ENCODE results near the gene SOHLH1.

Gene SOHLH1

GRCh38 chr9:135701959-135702721 is 2.9 kb upstream of the SOHLH1 start, which contains the start of gene KCNT1:
Gene KCNT1 (plus strand): TSS chr9:135702185. CDS start chr9:135702259, 74 bp downstream.
- DNase-seq: peak; percentile 28 to 30

GRCh38 chr9:135701067-135701958 is 2.0 kb upstream of the SOHLH1 start:
- no peak for DNase-seq

GRCh38 chr9:135700525-135700924 is 1.2 kb upstream of the SOHLH1 start:
- DNase-seq: no peak

GRCh38 chr9:135698767-135699166 is 514 bp downstream of the SOHLH1 start:
- DNase-seq: no peak

GRCh38 chr9:135698236-135698635 is 1.0 kb downstream of the SOHLH1 start:
- DNase-seq: no peak

GRCh38 chr9:135697226-135697625 is 2.1 kb downstream of the SOHLH1 start:
- no peak for DNase-seq

GRCh38 chr9:135696446-135696845 is 2.8 kb downstream of the SOHLH1 start:
- no peak for DNase-seq

GRCh38 chr9:135695642-135696041 is 3.6 kb downstream of the SOHLH1 start:
- no peak for DNase-seq

GRCh38 chr9:135695036-135695435 is 4.2 kb downstream of the SOHLH1 start:
- no peak for DNase-seq

GRCh38 chr9:135694414-135694813 is 4.9 kb downstream of the SOHLH1 start:
- no peak for DNase-seq

- no peak for DNase-seq
Measured at GRCh38 chr9:135693771-135694170, 5.5 kb downstream of the SOHLH1 start.

- DNase-seq: no peak
Measured at GRCh38 chr9:135693265-135693664, 6.0 kb downstream of the SOHLH1 start.

GRCh38 chr9:135692410-135692809 is 6.9 kb downstream of the SOHLH1 start:
- DNase-seq: no peak

- no peak for DNase-seq
Measured at GRCh38 chr9:135690836-135691570, 8.3 kb downstream of the SOHLH1 start.

- no peak for DNase-seq
Measured at GRCh38 chr9:135689011-135689410, 10.3 kb downstream of the SOHLH1 start.

- no peak for DNase-seq
Measured at GRCh38 chr9:135687216-135687615, 12.1 kb downstream of the SOHLH1 start.

- DNase-seq: no peak
Measured at GRCh38 chr9:135684691-135685090, 14.6 kb downstream of the SOHLH1 start.

- DNase-seq: no peak
Measured at GRCh38 chr9:135683401-135684034, 15.8 kb downstream of the SOHLH1 start.

GRCh38 chr9:135681161-135681560 is 18.1 kb downstream of the SOHLH1 start:
- no peak for DNase-seq

GRCh38 chr9:135680056-135680455 is 19.2 kb downstream of the SOHLH1 start:
- no peak for DNase-seq

GRCh38 chr9:135678236-135679017 is 20.9 kb downstream of the SOHLH1 start:
- DNase-seq: no peak
